Tibial nerve (tissue), 4 donors: ENCODE data around the gene ASTN2. TPM values are rescaled to one million over a fixed set of nuclear protein-coding genes. Genes with fewer than 3 reads are reported as not detected.

Experiments used
- DNase-seq, 2 donors: peaks; one replicate each; pipeline ENCODE4 v3.0.0-alpha.2; 2019; ENCODE audit warnings: low spot score in 2 of 2
- H3K27ac ChIP-seq, 4 donors: fragments of 200-600 bp; sonication (generic) in 3 of 4; one replicate each; pipeline ENCODE4 v1.5.1; 2017 to 2019; ENCODE audit warnings: mild to moderate bottlenecking in 1 of 4
- H3K27me3 ChIP-seq, 2 donors: fragments of 200-600 bp; sonication (generic) in 1 of 2; one replicate each; pipeline versions ENCODE4 v1.5.1 to v1.6.0; 2017 to 2019
- H3K36me3 ChIP-seq, 3 donors: fragments of 200-600 bp; sonication (generic); one replicate each; pipeline ENCODE4 v1.5.1; 2018 to 2019
- H3K4me1 ChIP-seq, 4 donors: fragments of 200-600 bp; sonication (generic) in 3 of 4; one replicate each; pipeline ENCODE4 v1.5.1; 2017 to 2019
- H3K4me3 ChIP-seq, 4 donors: fragments of 200-600 bp; sonication (generic) in 3 of 4; one replicate each; pipeline ENCODE4 v1.5.1; 2017 to 2019; ENCODE audit warnings: mild to moderate bottlenecking in 1 of 4, moderate library complexity in 1 of 4
- H3K9me3 ChIP-seq, 4 donors: fragments of 200-600 bp; sonication (generic) in 3 of 4; one replicate each; pipeline ENCODE4 v1.5.1; 2017 to 2019
- EP300 ChIP-seq, 2 donors: sonication (generic); formaldehyde crosslinking; IDR thresholded peaks; one replicate each; pipeline ENCODE4 v1.6.1; 2017; ENCODE audit warnings: antibody characterized with exemption in 2 of 2, mild to moderate bottlenecking in 1 of 2
- POLR2A ChIP-seq, 2 donors: fragments of 450-650 bp; IDR thresholded peaks; one replicate each; pipeline ENCODE4 v1.6.1; 2017; ENCODE audit warnings: antibody characterized with exemption in 2 of 2, mild to moderate bottlenecking in 2 of 2, moderate library complexity in 2 of 2
- WGBS, 2 donors: methylation state at CpG; one replicate each; pipeline ENCODE4 v1.1.5; 2018; 5-methylcytosine and 5-hydroxymethylcytosine counted together
- total RNA-seq, 4 donors: library from RNA; depleted of rRNA; stranded (reverse); fragments of >200 nt; gene quantifications; one replicate each; pipeline ENCODE4 v1.1.0, GENCODE V29; 2016
- TF ChIP-seq, protein P1 (sequence below), 5 experiments: fragments of 200-600 bp in 3 of 5; fragments of 450-650 bp in 2 of 5; sonication (generic) in 3 of 5; IDR thresholded peaks; one replicate each; pipeline ENCODE4 v1.5.1; 2016 to 2019; ENCODE audit warnings: antibody characterized with exemption in 5 of 5, mild to moderate bottlenecking in 3 of 5, moderate library complexity in 2 of 5

Gene ASTN2
- total RNA-seq, 4 donors from 2014 or later = 9.0 to 14.9 (median 12.3) TPM

DNA sequence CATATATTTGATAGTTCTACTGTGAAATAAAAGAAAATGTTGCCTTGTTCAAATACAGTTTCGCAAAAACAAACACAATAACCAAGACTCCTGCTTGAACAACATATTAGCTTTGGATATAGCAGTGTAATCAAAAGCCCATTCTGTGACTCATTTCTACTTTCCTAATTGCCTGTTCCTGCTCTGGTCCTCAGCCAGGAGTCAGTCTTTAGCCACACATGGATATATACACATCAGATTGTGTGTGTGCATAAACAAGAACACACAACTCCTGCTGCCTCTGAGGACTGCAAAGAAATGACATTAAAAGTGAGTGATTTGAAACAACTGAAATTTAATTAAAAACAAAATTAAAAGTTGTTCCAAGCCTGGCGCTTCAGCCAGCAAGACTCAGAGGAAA lies 393.0 kb downstream of the ASTN2 start:
- Histone ChIP-seq H3K9me3 (no peaks in the 10 kb centered on the region), H3K4me1 (no peaks in the 10 kb centered on the region), H3K27ac (no peak overlapping the region), H3K36me3 (no peaks in the 10 kb centered on the region), H3K27me3 (no peaks in the 10 kb centered on the region), H3K4me3 (no peak overlapping the region)
- WGBS, 2 donors = 91 to 93% methylated on average over 2 of the region's 2 CpGs
- TF ChIP-seq EP300 (IDR thresholded peaks at IDR 0.05) (no peak), POLR2A (IDR thresholded peaks at IDR 0.05) (no peak)
- TF ChIP-seq, protein P1, sequence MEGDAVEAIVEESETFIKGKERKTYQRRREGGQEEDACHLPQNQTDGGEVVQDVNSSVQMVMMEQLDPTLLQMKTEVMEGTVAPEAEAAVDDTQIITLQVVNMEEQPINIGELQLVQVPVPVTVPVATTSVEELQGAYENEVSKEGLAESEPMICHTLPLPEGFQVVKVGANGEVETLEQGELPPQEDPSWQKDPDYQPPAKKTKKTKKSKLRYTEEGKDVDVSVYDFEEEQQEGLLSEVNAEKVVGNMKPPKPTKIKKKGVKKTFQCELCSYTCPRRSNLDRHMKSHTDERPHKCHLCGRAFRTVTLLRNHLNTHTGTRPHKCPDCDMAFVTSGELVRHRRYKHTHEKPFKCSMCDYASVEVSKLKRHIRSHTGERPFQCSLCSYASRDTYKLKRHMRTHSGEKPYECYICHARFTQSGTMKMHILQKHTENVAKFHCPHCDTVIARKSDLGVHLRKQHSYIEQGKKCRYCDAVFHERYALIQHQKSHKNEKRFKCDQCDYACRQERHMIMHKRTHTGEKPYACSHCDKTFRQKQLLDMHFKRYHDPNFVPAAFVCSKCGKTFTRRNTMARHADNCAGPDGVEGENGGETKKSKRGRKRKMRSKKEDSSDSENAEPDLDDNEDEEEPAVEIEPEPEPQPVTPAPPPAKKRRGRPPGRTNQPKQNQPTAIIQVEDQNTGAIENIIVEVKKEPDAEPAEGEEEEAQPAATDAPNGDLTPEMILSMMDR (IDR thresholded peaks at IDR 0.05) = no peak
- no peak for DNase-seq

DNA sequence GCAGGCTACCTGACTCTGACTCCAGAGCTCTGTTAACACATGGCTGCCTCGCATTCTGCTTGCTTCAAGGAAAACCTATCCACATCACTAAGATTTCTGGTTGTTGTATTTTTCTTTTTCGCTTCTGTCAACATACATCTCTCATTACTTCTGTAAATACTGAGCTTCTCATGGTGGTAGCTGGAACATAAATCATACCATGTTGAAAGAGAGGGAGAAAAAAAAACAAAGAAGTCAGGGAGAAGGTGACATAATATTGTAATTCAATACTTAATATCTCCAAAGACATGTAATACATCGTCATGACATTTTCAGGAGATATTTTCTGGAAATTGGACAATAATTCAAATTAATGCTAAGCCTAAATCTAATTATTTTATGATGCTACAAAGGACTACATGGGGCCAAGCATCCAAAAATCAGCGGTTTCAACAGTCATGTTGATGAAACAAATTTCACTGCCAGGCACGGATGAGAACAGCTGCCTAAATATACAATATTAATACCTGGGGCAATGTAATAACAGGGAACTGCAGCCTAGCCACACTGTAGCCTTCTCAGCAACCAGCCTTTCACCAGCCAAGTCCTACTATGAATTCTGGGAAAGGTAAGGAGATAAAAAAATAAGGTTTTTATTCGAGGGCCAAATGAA lies 395.8 kb downstream of the ASTN2 start:
- no peak for TF ChIP-seq EP300 (IDR thresholded peaks at IDR 0.05)
- TF ChIP-seq, protein P1 (IDR thresholded peaks at IDR 0.05) = no peak
- TF ChIP-seq POLR2A (IDR thresholded peaks at IDR 0.05) = no peak
- H3K9me3 ChIP-seq = no peaks in the 10 kb centered on the region
- 79% methylated on average over 6 of the region's 6 CpGs for WGBS, 2 donors
- H3K36me3 ChIP-seq = no peaks in the 10 kb centered on the region
- DNase-seq = no peak
- no peak overlapping the region for H3K4me3 ChIP-seq
- H3K27ac ChIP-seq = no peak overlapping the region
- H3K4me1 ChIP-seq = no peaks in the 10 kb centered on the region
- H3K27me3 ChIP-seq = no peaks in the 10 kb centered on the region

DNA sequence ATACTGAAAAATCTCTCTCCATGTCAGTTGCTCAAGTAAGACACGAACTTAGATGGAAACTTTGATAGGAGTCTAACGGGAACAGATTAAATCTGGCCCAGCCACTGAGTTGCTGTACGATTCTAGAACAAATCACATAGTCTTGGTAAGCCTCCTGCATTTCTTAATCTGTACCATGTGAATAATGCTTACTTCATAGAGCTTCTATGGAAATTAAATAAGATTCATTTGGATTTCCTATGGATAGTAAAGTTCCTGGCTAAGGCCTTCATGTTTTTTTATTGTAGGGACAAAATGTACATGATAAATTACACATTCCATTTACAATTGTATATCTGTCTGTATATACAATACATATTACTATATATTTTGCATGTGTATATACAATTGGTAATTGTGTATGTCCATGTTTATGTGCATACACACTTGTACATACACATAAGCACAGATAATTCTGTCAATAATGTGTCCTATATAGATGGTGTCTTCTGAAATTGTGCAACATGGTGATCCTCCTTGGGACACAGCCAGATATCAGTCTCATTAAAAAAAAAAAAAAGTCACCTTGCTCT lies 397.4 kb downstream of the ASTN2 start:
- 55 to 57% methylated on average over 3 of the region's 3 CpGs for WGBS, 2 donors
- DNase-seq = no peak
- no peak overlapping the region for H3K4me3 ChIP-seq
- no peaks in the 10 kb centered on the region for H3K9me3 ChIP-seq
- no peaks in the 10 kb centered on the region for H3K36me3 ChIP-seq
- H3K4me1 ChIP-seq = no peaks in the 10 kb centered on the region
- TF ChIP-seq POLR2A (IDR thresholded peaks at IDR 0.05) = no peak
- TF ChIP-seq EP300 (IDR thresholded peaks at IDR 0.05) = no peak
- TF ChIP-seq, protein P1 (IDR thresholded peaks at IDR 0.05) = no peak
- H3K27me3 ChIP-seq = no peaks in the 10 kb centered on the region
- no peak overlapping the region for H3K27ac ChIP-seq

DNA sequence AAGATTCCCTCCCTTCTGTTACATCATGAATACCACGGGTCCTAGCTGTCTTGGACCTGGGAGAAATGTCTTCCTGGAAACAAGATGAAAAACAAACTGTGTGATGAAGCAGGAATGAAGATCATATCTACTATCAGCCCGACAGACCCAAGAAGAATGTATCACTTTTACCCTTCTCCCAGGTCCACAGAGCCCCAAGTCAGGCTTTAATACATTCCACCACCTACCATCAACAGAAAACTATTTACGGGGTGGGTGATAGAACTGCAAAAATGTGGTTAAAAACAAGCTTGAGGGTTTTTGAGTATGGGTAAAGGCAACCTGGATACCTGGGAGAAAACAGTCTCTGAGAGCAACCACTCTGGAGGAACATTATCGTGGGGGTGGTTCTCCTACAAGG lies 400.8 kb downstream of the ASTN2 start:
- H3K4me3 ChIP-seq = no peak overlapping the region
- no peak overlapping the region for H3K27ac ChIP-seq
- H3K36me3 ChIP-seq = no peaks in the 10 kb centered on the region
- H3K4me1 ChIP-seq = no peaks in the 10 kb centered on the region
- 84 to 86% methylated on average over 4 of the region's 4 CpGs for WGBS, 2 donors
- H3K9me3 ChIP-seq = no peaks in the 10 kb centered on the region
- DNase-seq = no peak
- no peaks in the 10 kb centered on the region for H3K27me3 ChIP-seq
- TF ChIP-seq, protein P1 (IDR thresholded peaks at IDR 0.05) = no peak
- TF ChIP-seq EP300 (IDR thresholded peaks at IDR 0.05) = no peak
- no peak for TF ChIP-seq POLR2A (IDR thresholded peaks at IDR 0.05)

DNA sequence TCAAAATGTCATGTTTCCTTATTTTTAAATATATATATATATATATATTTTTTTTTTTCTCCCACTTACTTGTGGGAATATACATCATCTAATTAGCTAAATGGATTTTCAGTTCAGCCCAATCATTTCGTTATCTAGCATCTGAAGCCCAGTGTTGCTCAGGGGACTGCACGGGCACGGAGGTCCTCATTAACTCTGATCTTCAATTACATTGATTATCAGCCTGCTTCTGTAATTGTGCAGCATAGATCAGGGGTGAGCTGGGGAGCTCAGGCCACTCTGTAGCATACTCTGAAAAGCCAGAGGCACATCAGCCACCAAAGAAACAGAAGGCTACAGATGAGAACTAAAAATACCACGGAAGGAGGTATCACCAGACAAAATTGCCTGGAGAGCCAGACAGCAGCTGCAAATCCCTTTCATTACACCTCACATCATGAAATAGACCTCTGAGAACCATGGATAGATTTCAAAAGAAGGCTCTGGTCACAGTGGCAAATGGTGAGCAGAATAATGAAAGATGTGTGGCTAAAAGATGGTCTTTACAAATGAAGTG lies 401.3 kb downstream of the ASTN2 start:
- TF ChIP-seq, protein P1 (IDR thresholded peaks at IDR 0.05) = no peak
- TF ChIP-seq EP300 (IDR thresholded peaks at IDR 0.05) = no peak
- TF ChIP-seq POLR2A (IDR thresholded peaks at IDR 0.05) = no peak
- Histone ChIP-seq H3K9me3 (no peaks in the 10 kb centered on the region), H3K36me3 (no peaks in the 10 kb centered on the region), H3K4me1 (no peaks in the 10 kb centered on the region), H3K4me3 (no peak overlapping the region), H3K27me3 (no peaks in the 10 kb centered on the region), H3K27ac (no peak overlapping the region)
- no peak for DNase-seq
- 67 to 69% methylated on average over 4 of the region's 4 CpGs for WGBS, 2 donors
